Spleen (tissue), 7 donors: ENCODE measurements around the gene SOWAHD.

Experiments used
- CTCF ChIP-seq, 11 experiments: fragments of 200-600 bp in 7 of 11; fragments of 450-650 bp in 4 of 11; sonication (generic) in 4 of 11; IDR thresholded peaks in 8 of 11; conservative IDR thresholded peaks in 3 of 11; 1 replicate in 7 of 11; 2 replicates in 4 of 11; pipeline versions ENCODE4 v1.4.0 to v1.8.0; 2016 to 2021; ENCODE audit warnings: antibody characterized with exemption in 11 of 11, inconsistent platforms in 4 of 11, mild to moderate bottlenecking in 1 of 11
- POLR2A ChIP-seq, 3 donors: fragments of 450-650 bp; IDR thresholded peaks; one replicate each; pipeline ENCODE4 v1.5.1; 2017; ENCODE audit warnings: antibody characterized with exemption in 3 of 3, mild to moderate bottlenecking in 1 of 3
- POLR2AphosphoS5 ChIP-seq, 3 donors: sonication (generic); formaldehyde crosslinking; IDR thresholded peaks; one replicate each; pipeline ENCODE4 v1.5.1; 2017; ENCODE audit warnings: antibody characterized with exemption in 3 of 3
- donor health status: DM: no; HTN: no; CAD: no; lungs with moderate emphysema.
- donor health status: DM: no; HTN: no; CAD: no.
- donor health status: DM: no; HTN: no; CAD: no.

- TF ChIP-seq CTCF (IDR thresholded peaks at IDR 0.05 in 8 of 11, conservative IDR thresholded peaks at IDR 0.05 in 3 of 11) (no peak), POLR2A (IDR thresholded peaks at IDR 0.05) (no peak), POLR2AphosphoS5 (IDR thresholded peaks at IDR 0.05) (no peak)
Observed at GRCh38 chrX:119762718-119763117, 4.3 kb downstream of the SOWAHD start.
